ENCODE results near the gene TMEM253. TPM values are rescaled to one million over a fixed set of nuclear protein-coding genes. Genes with fewer than 3 reads are reported as not detected.

Gene TMEM253
- total RNA-seq, 1 experiment from 2014 or later = 0.59 TPM

GRCh38 chr14:21081521-21082142, 19.2 kb upstream of the TMEM253 start:
- H3K36me3 ChIP-seq (ENCODE audit: control insufficient read depth in 1 of 2, insufficient read depth in 2 of 2, low read length in 2 of 2) = no peaks in the 10 kb centered on the region; a peak in 1 of 4 replicates
- H3K9me2 ChIP-seq (ENCODE audit: insufficient read depth) = no peaks in the 10 kb centered on the region
- BruUV-seq (replicated peaks) = no TSS peak
- H2AFZ ChIP-seq (ENCODE audit: low read depth, low read length, poor library complexity, severe bottlenecking) = no peak overlapping the region
- TF ChIP-seq ZNF274 (IDR thresholded peaks at IDR 0.05; ENCODE audit: low read depth, low read length) (no peak), FOSL1 (IDR thresholded peaks at IDR 0.05; ENCODE audit: low read depth) (no peak), TCF7L2 (IDR thresholded peaks at IDR 0.05; ENCODE audit: borderline replicate concordance, extremely low read depth, insufficient read depth, insufficient read length) (no peak), CEBPB (IDR thresholded peaks at IDR 0.05; ENCODE audit: low read depth) (no peak), ATF3 (IDR thresholded peaks at IDR 0.05) (no peak), CTCF (IDR thresholded peaks at IDR 0.05 in 2 of 3, conservative IDR thresholded peaks at IDR 0.05 in 1 of 3; ENCODE audit: borderline replicate concordance in 1 of 3, insufficient read depth in 1 of 3, low read depth in 2 of 3, low read length in 2 of 3) (no peak), RAD21 (IDR thresholded peaks at IDR 0.05; ENCODE audit: low read depth) (no peak), EZH2 (IDR thresholded peaks at IDR 0.05) (no peak)
- H3K9me3 ChIP-seq (ENCODE audit: control insufficient read depth in 1 of 2, insufficient read depth in 1 of 2, low read depth in 1 of 2, low read length in 2 of 2) = no peaks in the 10 kb centered on the region
- H3K4me2 ChIP-seq (ENCODE audit: low read length) = no peak overlapping the region
- H4K20me1 ChIP-seq (ENCODE audit: insufficient read depth) = no peaks in the 10 kb centered on the region
- no peak overlapping the region for H3K27ac ChIP-seq (ENCODE audit: low read depth, low read length)
- ATAC-seq (no peak), DNase-seq (ENCODE audit: low read depth, low spot score) (no peak)
- ChIA-PET RAD21 (ENCODE audit: low non-redundant PET in 1 of 2, low total read pairs in 2 of 2, uncharacterized antibody in 2 of 2, unreplicated experiment in 2 of 2) (no interaction called here), CTCF (no interaction called here), POLR2A (no interaction called here)
- H3K4me3 ChIP-seq (replicated peaks in 1 of 2; ENCODE audit: low read depth in 1 of 2, low read length in 2 of 2) = no peak overlapping the region
- intact Hi-C loops (cut with micrococcal nuclease) = no loop called here
- peaks cover 3 to 20% of the 10 kb centered on the region in 2 experiments; a peak in 3 of 4 replicates for H3K4me1 ChIP-seq (ENCODE audit: control insufficient read depth in 1 of 2, insufficient read depth in 2 of 2, low read length in 2 of 2)
- H3K27me3 ChIP-seq (ENCODE audit: insufficient read depth, low read length) = no peaks in the 10 kb centered on the region
- H3K9ac ChIP-seq (ENCODE audit: low read length) = no peak overlapping the region
- no peaks in the 10 kb centered on the region for H3K79me2 ChIP-seq (ENCODE audit: insufficient read depth, low read length)
